G401 (cell line): ENCODE data around the gene CYP21A2. TPM values are rescaled to one million over a fixed set of nuclear protein-coding genes. Genes with fewer than 3 reads are reported as not detected.
"Not testable (repeated sequence)": the region's sequence is repeated elsewhere in the genome, so short reads cannot be mapped to it uniquely, and the experiment has no call there.

Experiments used
- DNase-seq: peaks from one replicate; pipeline ENCODE4 v3.0.0-alpha.2; 2015; ENCODE audit warnings: low spot score
- in situ Hi-C: cut with HindIII; loops from 2 replicates; pipeline ENCODE4 v1.10.0; 2016; ENCODE audit warnings: low sequenced_read_pairs, mixed read lengths
- total RNA-seq: library from RNA; depleted of rRNA; stranded (reverse); fragments of >200 nt; shearing (Covaris generic); gene quantifications from 2 replicates; pipeline ENCODE4 v1.2.3, GENCODE V29; 2014

CYP21A2 gene
- total RNA-seq, 1 experiment from 2014 or later, result not detected

- in situ Hi-C loops, result no loop called here
- peak; percentile 53 for DNase-seq
Observed at GRCh38 chr6:32047855-32048766, 9.9 kb downstream of the CYP21A2 start.

GRCh38 chr6:32049149-32049548, 10.9 kb downstream of the CYP21A2 start:
- DNase-seq, in situ Hi-C loops: not testable (repeated sequence)

GRCh38 chr6:32049736-32050135, 11.5 kb downstream of the CYP21A2 start:
- in situ Hi-C loops, DNase-seq: not testable (repeated sequence)

GRCh38 chr6:32050562-32050961, 12.3 kb downstream of the CYP21A2 start:
- in situ Hi-C loops, result no loop called here
- DNase-seq, result no peak

GRCh38 chr6:32052626-32053025, 14.4 kb downstream of the CYP21A2 start:
- DNase-seq, in situ Hi-C loops: not testable (repeated sequence)

- DNase-seq, in situ Hi-C loops: not testable (repeated sequence)
Observed at GRCh38 chr6:32053314-32053713, 15.1 kb downstream of the CYP21A2 start.

- DNase-seq, in situ Hi-C loops: not testable (repeated sequence)
Observed at GRCh38 chr6:32055756-32056155, 17.5 kb downstream of the CYP21A2 start.

GRCh38 chr6:32056254-32056653, 18.0 kb downstream of the CYP21A2 start:
- in situ Hi-C loops, result no loop called here
- no peak for DNase-seq

- no peak for DNase-seq
- in situ Hi-C loops, result no loop called here
Observed at GRCh38 chr6:32057966-32058365, 19.8 kb downstream of the CYP21A2 start.

- in situ Hi-C loops, result no loop called here
- DNase-seq, result no peak
Observed at GRCh38 chr6:32058511-32058963, 20.3 kb downstream of the CYP21A2 start.

- DNase-seq, result no peak
- in situ Hi-C loops, result no loop called here
Observed at GRCh38 chr6:32060966-32061655, 22.9 kb downstream of the CYP21A2 start.

- in situ Hi-C loops, result no loop called here
- no peak for DNase-seq
Observed at GRCh38 chr6:32064706-32065105, 26.5 kb downstream of the CYP21A2 start.

GRCh38 chr6:32067521-32067920, 29.3 kb downstream of the CYP21A2 start:
- in situ Hi-C loops, DNase-seq: not testable (repeated sequence)

GRCh38 chr6:32068315-32068714, 30.1 kb downstream of the CYP21A2 start:
- in situ Hi-C loops, DNase-seq: not testable (repeated sequence)

GRCh38 chr6:32068867-32069266, 30.7 kb downstream of the CYP21A2 start:
- no peak for DNase-seq
- in situ Hi-C loops, result no loop called here

- in situ Hi-C loops, result no loop called here
- no peak for DNase-seq
Observed at GRCh38 chr6:32069460-32069859, 31.2 kb downstream of the CYP21A2 start.

GRCh38 chr6:32069878-32070515, 31.8 kb downstream of the CYP21A2 start:
- DNase-seq, result no peak
- in situ Hi-C loops, result no loop called here

- in situ Hi-C loops, result no loop called here
- DNase-seq, result no peak
Observed at GRCh38 chr6:32070814-32071543, 32.8 kb downstream of the CYP21A2 start.

GRCh38 chr6:32073101-32073500, 34.9 kb downstream of the CYP21A2 start:
- in situ Hi-C loops, result no loop called here
- no peak for DNase-seq
